ENCODE data around the gene PPFIBP2.

Gene PPFIBP2

DNA sequence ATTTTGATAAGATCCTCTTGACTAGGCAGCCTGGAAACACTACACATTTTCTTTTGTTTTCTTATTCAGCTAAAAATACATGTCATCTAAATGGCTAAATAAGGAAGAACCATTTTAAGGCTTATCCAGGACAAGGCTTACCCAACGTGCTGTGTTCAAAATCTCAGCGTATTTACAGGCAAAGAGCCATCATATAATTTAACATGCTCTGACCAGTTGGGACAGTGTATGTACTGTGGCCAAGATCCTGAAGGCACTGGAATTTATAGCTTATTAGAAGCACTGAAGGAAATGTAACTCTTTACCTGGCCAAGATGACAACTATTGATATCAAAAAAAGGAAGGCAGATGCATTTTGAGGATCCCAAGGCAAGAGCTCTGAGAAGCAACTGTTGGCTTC is 71.1 kb downstream of the PPFIBP2 start:
- TF ChIP-seq, protein P1, sequence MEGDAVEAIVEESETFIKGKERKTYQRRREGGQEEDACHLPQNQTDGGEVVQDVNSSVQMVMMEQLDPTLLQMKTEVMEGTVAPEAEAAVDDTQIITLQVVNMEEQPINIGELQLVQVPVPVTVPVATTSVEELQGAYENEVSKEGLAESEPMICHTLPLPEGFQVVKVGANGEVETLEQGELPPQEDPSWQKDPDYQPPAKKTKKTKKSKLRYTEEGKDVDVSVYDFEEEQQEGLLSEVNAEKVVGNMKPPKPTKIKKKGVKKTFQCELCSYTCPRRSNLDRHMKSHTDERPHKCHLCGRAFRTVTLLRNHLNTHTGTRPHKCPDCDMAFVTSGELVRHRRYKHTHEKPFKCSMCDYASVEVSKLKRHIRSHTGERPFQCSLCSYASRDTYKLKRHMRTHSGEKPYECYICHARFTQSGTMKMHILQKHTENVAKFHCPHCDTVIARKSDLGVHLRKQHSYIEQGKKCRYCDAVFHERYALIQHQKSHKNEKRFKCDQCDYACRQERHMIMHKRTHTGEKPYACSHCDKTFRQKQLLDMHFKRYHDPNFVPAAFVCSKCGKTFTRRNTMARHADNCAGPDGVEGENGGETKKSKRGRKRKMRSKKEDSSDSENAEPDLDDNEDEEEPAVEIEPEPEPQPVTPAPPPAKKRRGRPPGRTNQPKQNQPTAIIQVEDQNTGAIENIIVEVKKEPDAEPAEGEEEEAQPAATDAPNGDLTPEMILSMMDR (IDR thresholded peaks at IDR 0.05; ENCODE audit: low read depth, low read length), result no peak

DNA sequence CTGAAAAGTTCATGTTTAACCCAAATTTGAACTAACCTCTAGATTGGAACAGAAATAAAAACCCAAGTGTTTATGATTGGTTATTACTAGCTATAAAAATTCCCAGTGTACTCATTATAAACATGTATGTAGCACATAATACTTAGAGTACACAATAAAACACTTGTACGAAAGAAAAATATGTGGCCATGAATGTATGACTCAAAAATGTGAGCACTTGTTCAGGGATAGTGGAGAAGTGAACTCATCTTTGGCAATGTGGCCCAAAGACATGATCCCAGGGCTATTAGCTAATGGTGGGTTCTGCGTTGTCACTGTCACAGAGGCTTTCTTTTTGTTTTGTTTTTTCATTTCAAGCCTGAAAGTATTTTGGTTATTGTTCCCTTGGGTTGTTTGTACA is 72.0 kb downstream of the PPFIBP2 start:
- TF ChIP-seq, protein P1 (IDR thresholded peaks at IDR 0.05; ENCODE audit: low read depth, low read length), result no peak

More for the DNA sequence above, 71.1 kb downstream of the PPFIBP2 start:
- no peak for DNase-seq (ENCODE audit: extremely low read depth, low read depth)

DNA sequence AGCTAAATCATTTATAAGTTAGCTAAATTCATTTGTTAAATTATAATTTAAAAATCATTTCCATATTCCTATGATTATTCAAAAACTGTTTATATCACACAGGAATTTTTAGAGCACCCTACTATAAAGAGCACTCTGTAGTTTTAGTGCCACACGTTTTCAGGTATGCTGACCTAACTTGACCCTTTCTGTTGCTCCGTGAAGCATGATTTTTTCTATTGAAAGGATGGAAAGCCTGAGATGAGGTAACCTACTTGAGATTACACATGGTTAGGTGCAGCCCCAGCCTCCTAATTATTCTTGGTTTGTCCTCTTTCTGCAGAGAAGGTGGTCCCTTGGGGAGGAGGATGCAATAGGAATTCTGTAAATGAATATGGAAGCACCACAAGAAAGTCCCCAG is 72.6 kb downstream of the PPFIBP2 start:
- no peak for DNase-seq (ENCODE audit: extremely low read depth, low read depth)
- TF ChIP-seq, protein P1 (IDR thresholded peaks at IDR 0.05; ENCODE audit: low read depth, low read length), result no peak

More for the DNA sequence above, 72.0 kb downstream of the PPFIBP2 start:
- DNase-seq (ENCODE audit: extremely low read depth, low read depth), result no peak

DNA sequence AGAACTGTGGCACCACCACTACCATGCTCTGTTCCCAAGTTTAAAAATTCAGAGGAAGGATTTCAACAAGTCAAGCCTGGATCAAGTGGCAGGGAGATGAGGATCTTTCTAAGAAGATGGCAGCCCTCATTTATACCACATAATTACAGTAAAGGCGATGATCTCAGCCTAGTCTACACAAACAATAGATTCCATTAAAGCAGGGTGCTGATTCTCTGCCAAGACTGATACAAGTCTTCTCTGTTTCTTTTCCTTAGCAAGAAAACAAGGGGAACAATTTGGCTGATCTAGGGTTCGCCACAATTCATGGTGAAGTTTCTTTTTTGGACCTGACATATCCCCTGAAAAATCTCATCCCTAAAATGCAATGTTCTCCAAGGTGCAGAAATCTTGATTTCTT is 73.9 kb downstream of the PPFIBP2 start:
- no peak for DNase-seq (ENCODE audit: extremely low read depth, low read depth)
- TF ChIP-seq, protein P1 (IDR thresholded peaks at IDR 0.05; ENCODE audit: low read depth, low read length), result no peak

DNA sequence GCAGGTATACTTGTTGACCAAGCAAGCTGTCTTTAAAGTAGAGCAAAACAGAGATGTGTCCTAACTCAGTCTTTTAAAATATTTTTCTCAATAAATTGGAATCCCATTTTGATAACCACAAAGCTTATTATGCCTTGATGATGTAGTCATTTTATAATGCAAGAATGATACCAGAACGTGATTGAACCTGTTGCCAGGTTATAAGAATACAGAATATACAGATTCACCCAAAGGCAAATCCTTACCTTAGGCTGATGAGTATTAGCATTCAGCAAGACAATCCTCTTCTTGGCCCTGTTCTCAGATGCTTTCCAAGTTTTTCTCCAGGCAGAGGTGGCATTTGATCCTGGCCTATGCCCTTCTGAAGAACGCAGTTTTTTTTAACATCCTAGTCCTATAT is 76.1 kb downstream of the PPFIBP2 start:
- TF ChIP-seq, protein P1 (IDR thresholded peaks at IDR 0.05; ENCODE audit: low read depth, low read length), result no peak
- DNase-seq (ENCODE audit: extremely low read depth, low read depth), result no peak

DNA sequence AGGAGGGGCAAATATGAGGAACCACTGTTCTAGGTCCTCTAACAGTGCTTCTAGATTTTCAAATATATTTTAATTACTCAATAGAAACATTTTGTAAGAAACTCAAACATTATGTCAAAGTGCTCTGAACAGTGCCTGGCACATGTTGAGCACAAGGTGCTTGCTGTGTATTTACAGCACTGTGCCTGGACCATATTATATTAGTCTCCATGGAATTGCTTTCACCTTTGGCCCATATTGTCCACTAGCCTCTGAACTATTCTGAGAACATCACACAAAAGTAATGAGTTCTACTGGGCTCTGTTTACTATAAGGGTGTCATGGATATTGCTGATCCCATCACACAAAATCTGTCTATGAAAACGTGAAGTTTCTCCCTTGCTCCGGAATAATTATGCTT is 76.7 kb downstream of the PPFIBP2 start:
- TF ChIP-seq, protein P1 (IDR thresholded peaks at IDR 0.05; ENCODE audit: low read depth, low read length), result no peak
- DNase-seq (ENCODE audit: extremely low read depth, low read depth), result no peak

DNA sequence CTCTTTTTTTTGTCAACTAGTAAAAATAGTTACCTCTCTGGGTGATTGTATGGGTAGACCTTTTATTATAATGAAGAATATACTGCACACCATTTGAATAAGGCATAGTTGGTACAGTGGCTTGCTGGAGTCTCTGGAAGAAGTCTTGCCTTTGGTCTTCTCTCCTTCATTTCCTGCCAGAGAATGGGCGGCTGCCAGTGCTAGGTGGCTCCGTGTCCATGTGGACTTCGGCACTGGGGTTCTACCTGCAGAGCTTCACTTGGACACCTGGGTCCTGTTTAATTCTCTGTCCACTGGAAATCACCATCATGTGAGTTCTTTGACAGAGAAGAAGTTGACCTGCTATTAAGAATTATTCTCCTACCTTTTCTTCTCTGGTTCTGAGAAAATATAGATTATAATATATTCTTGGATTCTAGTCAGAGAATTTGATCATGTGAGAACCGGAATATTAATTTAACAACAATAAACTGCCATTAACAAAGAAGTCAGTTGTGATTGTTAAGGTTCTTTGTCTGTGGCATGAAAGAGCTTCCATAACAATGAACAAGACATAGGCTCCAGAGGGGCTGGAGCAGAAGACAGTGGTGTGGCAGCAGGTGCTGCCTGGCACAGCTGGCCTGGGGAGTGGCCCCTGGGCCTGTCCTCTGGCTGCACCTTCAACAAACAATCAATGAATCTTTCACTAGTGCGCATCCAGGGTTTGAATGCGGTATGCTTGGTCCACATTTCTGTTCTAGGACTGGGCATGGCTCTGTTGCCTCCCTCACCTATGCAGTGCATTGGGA is 77.5 kb downstream of the PPFIBP2 start:
- no peak for DNase-seq (ENCODE audit: extremely low read depth, low read depth)
- TF ChIP-seq, protein P1 (IDR thresholded peaks at IDR 0.05; ENCODE audit: low read depth, low read length), result no peak

Measured in AG09319 (cell line).